ENCODE measurements around the gene TMEM151A.
A peak's percentile ranks its signal among the peaks of the same experiment; 100 is the strongest.
"Not testable (repeated sequence)": the region's sequence is repeated elsewhere in the genome, so short reads cannot be mapped to it uniquely, and the experiment has no call there.

TMEM151A gene

DNA sequence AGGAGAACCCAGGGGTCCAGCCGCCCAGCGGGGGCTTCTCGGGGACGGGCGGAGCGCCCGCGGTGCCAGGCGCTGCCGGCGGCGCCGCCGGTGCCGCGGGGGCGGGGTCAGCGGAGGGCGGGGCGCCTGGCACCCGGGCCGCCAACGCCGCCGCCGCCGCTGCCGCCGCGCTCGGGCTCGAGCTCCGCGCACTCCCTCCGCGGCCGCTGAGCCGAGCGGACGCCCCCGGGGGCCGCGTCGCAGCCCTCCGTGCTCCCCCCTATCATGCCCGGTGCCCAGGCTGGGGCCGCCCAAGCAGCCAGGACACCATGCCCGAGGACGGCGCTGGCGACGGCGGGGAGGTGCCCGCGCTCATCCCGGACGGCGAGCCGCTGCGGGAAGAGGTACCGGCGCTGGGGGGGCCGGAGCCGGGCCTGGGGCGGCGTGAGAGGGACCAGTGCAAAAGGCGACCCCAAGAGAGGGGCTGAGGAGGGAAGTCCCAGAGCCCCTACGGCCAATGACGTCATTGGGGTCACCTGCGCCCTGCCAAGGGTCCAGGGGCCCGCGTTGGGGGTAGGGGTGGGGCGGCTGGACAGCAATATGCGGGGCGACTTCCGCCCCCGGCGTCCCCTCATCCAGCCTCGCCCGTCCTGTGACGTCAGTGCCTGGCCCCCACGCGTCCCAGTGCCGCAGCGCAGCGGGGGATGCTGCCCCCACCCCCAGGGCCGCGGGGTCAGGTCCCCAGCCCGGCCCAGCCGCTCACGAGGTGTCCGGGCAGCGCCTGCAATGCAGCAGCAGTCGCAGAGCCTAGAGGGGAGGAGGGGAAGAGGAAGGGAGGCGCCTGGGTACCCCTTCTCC, at the start of gene TMEM151A:
TMEM151A (plus strand) TSS at position 189 of the 837 bp plus-strand sequence; CDS start at position 309, 120 bp downstream.
- DNase-seq: no peak

DNA sequence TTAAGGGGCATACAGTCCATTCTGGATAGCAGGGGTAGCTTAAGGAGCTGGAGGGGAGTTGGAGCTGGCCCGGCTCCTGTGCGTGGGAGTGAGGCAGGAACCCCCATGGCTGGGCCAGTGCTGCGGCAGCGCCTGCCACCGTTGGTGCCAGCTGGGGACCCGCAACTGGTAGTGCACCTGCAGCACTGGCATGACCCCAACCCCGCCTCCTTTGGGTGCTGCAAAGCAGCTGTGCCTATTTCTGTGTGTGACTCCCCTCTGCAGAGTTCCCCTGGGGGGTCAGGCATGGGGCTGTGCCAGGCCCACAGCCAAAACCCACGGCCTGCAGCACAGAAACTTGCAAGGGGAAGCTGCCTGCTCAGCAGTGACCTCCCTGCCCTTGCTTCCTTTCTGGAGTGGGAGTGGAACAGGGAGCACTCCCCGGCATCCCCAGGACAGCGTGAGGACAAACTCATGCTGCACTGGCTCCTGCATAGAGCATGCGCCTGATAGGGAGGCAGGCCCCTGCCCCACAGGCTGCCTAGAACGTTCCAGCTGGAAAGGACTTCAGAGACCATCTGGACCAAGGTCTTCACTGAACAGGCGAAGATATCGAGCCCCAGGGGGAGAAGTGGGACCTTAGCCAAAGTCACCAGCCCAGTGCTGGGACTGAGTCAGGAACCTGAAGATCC, 49.5 kb upstream of the TMEM151A start:
- no peak for DNase-seq

GRCh38 chr11:66243782-66244535, 47.7 kb upstream of the TMEM151A start:
- DNase-seq: no peak

DNA sequence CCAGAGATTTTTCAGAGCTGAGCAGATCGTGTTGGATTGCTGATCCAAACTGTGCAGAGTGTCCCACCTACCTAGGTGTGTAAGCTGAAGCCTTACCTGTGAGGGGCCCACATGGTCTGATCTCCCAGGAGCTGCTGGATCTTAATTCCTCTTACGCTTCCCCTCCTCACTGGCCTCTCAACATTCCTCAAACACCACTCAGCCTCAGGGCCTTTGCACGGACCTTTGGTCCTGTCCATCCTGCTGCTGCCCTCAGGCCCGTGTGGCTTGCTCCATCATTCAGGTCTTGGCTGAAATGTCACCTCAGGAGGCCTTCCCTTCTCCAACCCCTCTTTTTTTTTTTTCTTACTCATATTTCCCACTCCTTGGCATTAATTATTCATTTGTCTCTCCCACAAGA, 44.4 kb upstream of the TMEM151A start:
- no peak for DNase-seq

DNA sequence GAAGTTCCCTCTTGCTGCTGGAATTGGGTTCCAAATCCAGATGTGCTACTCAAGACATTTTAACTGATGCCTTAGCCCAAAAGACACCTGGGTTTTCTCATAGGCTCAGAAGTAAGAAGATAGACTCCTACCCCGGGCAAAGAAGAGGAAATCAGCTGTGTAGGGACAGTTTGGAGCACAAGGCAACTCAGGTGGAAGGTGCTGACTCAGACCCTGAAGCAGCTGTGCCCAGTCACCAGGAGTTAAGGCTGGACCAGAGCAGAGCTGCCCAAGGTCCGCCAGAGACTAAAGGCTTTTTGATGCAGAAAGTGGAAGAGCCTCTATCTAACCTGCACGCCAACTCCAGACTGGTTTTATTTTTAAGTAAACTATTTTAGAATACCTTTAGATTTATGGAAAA, 43.9 kb upstream of the TMEM151A start:
- no peak for DNase-seq

- DNase-seq: no peak
Measured at GRCh38 chr11:66248903-66249302, 42.8 kb upstream of the TMEM151A start.

DNA sequence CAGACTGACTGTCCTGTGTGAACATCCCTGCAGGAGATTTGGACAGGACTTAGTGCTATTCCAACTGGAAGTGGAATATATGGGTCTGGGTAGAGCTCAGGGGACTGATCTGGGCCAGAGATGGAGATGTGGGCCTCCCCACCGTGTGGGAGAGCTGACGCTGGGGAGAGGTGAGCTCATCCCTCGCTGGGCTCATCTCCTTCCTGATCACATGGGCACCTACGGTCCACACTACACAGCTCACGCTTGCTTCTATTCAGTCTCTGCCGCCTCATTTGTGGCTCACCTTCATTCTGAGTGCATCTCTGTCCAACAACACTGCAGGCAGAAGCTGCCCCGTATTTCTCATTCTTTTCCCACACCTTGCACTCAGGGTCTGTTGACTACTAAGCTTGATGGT, 39.9 kb upstream of the TMEM151A start:
- no peak for DNase-seq

DNA sequence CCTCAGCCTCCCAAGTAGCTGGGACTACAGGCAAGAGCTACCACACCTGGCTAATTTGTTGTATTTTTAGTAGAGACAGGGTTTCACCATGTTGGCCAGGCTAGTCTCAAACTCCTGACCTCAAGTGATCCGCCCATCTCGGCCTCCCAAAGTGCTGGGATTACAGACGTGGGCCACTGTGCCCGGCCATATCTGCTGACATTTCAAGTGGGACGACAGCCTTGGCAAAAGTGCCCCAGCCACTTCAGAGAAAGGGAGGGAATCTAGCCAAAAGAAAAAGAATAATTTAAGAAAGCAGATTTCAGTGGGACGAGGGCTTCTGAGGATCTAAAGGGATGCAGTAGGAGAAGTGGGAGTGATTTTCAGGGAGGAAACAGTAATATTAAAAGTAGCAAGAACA, 38.6 kb upstream of the TMEM151A start:
- DNase-seq: not testable (repeated sequence)

GRCh38 chr11:66258473-66258893, 33.2 kb upstream of the TMEM151A start:
- DNase-seq: no peak

GRCh38 chr11:66259225-66259624, 32.5 kb upstream of the TMEM151A start:
- DNase-seq: no peak

- no peak for DNase-seq
Measured at GRCh38 chr11:66259956-66260355, 31.7 kb upstream of the TMEM151A start.

DNA sequence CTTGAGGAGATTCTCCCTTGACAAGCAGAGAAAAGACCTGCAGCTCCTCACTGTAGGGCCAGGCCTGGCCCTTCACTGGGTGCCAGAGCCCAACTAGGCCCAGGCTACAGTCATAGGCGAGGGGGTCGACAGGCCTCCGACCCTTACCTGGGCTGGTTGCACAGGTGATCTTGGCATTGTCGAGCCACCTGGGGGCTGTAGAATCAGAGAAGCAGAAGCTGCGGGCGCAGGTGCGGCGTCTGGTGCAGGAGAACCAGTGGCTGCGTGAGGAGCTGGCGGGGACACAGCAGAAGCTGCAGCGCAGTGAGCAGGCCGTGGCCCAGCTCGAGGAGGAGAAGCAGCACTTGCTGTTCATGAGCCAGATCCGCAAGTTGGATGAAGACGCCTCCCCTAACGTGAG, 30.1 kb upstream of the TMEM151A start:
- no peak for DNase-seq

DNA sequence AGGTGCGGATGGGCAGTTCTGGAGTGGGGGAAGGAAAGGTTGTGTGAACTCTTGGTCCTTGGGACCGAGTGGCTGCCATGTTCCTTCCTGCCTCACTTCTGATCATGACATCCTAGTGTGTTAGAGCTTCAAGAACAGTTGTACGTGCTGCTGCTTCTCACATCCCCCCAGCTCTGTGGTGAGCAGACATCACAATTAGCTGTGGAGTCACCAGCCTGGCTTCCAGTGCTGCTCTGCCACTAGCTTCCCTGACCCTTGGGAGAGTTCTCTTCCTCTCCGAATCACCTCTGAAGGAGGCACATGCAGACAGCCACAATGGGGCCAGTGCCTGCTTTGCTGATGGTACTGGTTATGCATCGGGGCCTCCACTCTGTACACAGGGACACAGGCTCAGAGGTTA, 29.5 kb upstream of the TMEM151A start:
- DNase-seq: no peak

DNA sequence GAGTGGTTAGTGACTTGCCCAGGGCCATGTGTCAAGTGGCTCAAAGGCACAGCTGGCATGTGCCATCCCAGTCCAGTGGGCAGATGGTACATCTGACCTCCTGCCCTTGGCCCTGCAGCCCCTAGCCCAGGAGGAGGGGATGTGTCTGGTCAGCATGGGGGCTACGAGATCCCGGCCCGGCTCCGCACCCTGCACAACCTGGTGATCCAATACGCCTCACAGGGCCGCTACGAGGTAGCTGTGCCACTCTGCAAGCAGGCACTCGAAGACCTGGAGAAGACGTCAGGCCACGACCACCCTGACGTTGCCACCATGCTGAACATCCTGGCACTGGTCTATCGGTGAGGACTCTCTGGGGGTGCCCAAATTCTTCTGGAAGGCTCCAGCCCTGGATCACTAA, 29.0 kb upstream of the TMEM151A start:
- no peak for DNase-seq

DNA sequence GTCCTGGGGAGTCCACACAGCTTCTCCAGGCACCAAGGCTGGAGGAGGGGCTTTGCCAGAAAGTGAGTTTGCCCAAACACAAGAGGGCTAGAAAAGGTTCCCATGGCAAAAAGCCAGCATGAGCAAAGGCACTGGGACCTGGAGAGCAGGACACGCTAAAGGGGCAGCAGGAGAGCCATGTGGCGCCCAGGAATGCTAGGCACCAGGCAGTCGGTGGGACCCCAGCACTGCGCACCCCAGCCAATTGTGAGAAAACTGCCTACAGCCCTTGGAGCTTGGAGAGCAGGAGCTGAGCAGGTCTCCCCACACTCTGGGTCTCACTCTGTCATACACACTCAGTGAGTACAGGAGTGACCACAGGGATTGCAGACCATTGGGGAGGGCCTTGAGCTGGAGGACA, 28.5 kb upstream of the TMEM151A start:
- no peak for DNase-seq

- no peak for DNase-seq
Measured at GRCh38 chr11:66263785-66264184, 27.9 kb upstream of the TMEM151A start.

GRCh38 chr11:66264383-66264782, 27.3 kb upstream of the TMEM151A start:
- no peak for DNase-seq

- DNase-seq: peak; percentile 45
Measured at GRCh38 chr11:66264914-66265313, 26.8 kb upstream of the TMEM151A start.

- no peak for DNase-seq
Measured at GRCh38 chr11:66265531-66266377, 25.9 kb upstream of the TMEM151A start.

GRCh38 chr11:66266378-66267038, 25.2 kb upstream of the TMEM151A start:
- DNase-seq: no peak

DNA sequence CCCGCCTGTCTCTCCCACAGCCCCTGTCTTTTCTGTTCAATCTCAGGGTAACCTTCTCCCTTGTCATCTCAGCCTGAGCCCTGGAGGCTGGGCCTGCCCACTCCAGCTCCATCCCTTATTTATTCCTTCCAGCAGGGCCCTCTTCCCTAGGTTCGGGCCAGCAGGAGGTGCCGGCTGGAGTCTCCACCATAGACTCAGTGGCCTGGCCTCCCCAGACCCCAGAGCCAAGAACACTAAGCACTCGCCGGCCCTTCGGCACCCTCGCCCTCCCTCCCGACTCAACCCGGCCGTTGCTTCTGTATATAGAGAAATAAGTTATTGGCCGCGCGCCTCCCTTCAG, 24.7 kb upstream of the TMEM151A start:
- DNase-seq: no peak
